Measurements from ENCODE around the gene BCR. TPM values are rescaled to one million over a fixed set of nuclear protein-coding genes. Genes with fewer than 3 reads are reported as not detected.

The BCR gene
- total and polyA plus RNA-seq, 2 donors (not counting 1 experiment from before 2014, with no cell fraction given) = 30.2 to 46.4 TPM

DNA sequence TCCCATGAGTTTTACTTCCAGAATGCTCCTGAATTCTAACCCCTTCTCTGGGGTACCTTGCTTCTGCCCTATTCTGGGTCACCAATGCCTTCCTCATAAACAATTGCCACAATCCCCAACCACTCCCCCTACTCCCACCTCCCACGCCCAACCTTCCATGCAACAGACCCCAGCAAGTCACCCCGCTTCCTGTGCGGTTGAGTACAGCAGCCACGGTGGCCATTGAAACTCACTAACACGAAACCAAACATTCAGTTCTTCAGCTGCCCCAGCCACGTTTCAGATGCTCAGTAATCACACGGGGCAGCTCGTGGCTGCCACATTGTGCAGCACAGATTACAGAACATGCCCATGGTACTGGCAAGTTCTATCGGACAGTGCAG, 3.7 kb upstream of the BCR start:
- Histone ChIP-seq H4K20me1 (ENCODE audit: control insufficient read depth, insufficient read depth, low read length, poor library complexity, severe bottlenecking) (peaks cover 4% of the 10 kb centered on the region), H3K4me1 (ENCODE audit: control insufficient read depth in 2 of 2, insufficient read depth in 2 of 2, low read length in 2 of 2) (peaks cover 21 to 38% of the 10 kb centered on the region in 2 donors), H3K27ac (ENCODE audit: low read length in 2 of 2) (no peak overlapping the region), H3K36me3 (replicated peaks in 1 of 2; ENCODE audit: control extremely low read depth in 1 of 2, control insufficient read depth in 1 of 2, extremely low read depth in 1 of 2, insufficient read depth in 2 of 2, low read length in 1 of 2) (no peaks in the 10 kb centered on the region), H2AFZ (ENCODE audit: insufficient read depth, low read depth, low read length, poor library complexity, severe bottlenecking) (no peak overlapping the region), H3K9ac (ENCODE audit: low read length) (no peak overlapping the region), H3K4me3 (ENCODE audit: control extremely low read depth in 1 of 5, extremely low read depth in 1 of 5, insufficient read depth in 1 of 5, low read depth in 2 of 5, low read length in 4 of 5) (no peak overlapping the region), H3K4me2 (replicated peaks; ENCODE audit: low read depth, low read length, poor library complexity, severe bottlenecking) (no peak overlapping the region), H3K27me3 (replicated peaks in 1 of 4; ENCODE audit: control extremely low read depth in 1 of 4, control insufficient read depth in 3 of 4, insufficient read depth in 4 of 4, low read length in 3 of 4) (peaks cover 0 to 4% (median under 1%) of the 10 kb centered on the region in 4 experiments), H3K79me2 (ENCODE audit: control insufficient read depth, insufficient read depth, low read length) (peaks cover 7% of the 10 kb centered on the region), H3K9me3 (ENCODE audit: control extremely low read depth in 1 of 3, control insufficient read depth in 2 of 3, insufficient read depth in 1 of 3, low read length in 2 of 3) (peaks cover 0 to 18% (median 10%) of the 10 kb centered on the region in 3 donors)
- no peak for ATAC-seq (ENCODE audit: low read depth)
- Mint-ChIP-seq H3K27me3 (no peaks in the 10 kb centered on the region), H3K9me3 (ENCODE audit: insufficient read depth) (no peaks in the 10 kb centered on the region), H3K4me1 (peaks cover 28% of the 10 kb centered on the region), H3K27ac (no peak overlapping the region), H3K4me3 (no peak overlapping the region)
- 83% methylated on average over 9 of the region's 9 CpGs for WGBS (ENCODE audit: insufficient coverage)
- POLR2A ChIA-PET = no interaction called here
- intact Hi-C loops (cut with micrococcal nuclease) = loop anchor here (5.0 kb wide), 1 partner anchor 211 kb away; no protein-coding TSS in a partner anchor
- no peak for DNase-seq
- CTCF ChIA-PET = interaction anchor here (0.8 to 16.5 kb wide), 15 partner anchors 10 to 219 kb away, joined by 3 to 494 read pairs (median 7); no protein-coding TSS in a partner anchor
- TF ChIP-seq EZH2 (IDR thresholded peaks at IDR 0.05; ENCODE audit: borderline replicate concordance, insufficient read depth, low read depth, low read length, poor library complexity, severe bottlenecking) = no peak
- TF ChIP-seq, protein P1, sequence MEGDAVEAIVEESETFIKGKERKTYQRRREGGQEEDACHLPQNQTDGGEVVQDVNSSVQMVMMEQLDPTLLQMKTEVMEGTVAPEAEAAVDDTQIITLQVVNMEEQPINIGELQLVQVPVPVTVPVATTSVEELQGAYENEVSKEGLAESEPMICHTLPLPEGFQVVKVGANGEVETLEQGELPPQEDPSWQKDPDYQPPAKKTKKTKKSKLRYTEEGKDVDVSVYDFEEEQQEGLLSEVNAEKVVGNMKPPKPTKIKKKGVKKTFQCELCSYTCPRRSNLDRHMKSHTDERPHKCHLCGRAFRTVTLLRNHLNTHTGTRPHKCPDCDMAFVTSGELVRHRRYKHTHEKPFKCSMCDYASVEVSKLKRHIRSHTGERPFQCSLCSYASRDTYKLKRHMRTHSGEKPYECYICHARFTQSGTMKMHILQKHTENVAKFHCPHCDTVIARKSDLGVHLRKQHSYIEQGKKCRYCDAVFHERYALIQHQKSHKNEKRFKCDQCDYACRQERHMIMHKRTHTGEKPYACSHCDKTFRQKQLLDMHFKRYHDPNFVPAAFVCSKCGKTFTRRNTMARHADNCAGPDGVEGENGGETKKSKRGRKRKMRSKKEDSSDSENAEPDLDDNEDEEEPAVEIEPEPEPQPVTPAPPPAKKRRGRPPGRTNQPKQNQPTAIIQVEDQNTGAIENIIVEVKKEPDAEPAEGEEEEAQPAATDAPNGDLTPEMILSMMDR (IDR thresholded peaks at IDR 0.05) = no peak

DNA sequence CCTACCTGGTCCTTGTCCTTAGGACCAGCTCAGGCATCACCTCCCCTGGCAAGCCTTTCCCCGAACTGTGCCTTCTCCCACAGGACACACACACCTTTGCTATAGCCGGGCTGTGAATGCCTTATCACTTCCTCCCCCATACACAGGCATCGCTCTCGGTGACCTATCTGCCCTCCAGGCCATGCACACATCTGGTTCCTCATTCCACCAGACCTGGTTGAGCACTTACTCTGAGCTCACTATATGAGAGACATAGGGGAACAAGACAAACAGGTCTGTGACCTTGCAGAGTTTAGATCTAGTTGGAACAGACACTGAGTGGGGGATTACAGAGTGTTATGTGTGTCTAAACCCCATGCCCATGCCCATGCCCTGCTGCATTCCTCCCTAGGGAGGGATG, 3.1 kb upstream of the BCR start:
- Histone ChIP-seq H2AFZ (ENCODE audit: insufficient read depth, low read depth, low read length, poor library complexity, severe bottlenecking) (no peak overlapping the region), H3K9me3 (ENCODE audit: control extremely low read depth in 1 of 3, control insufficient read depth in 2 of 3, insufficient read depth in 1 of 3, low read length in 2 of 3) (peaks cover 0 to 18% (median 10%) of the 10 kb centered on the region in 3 donors), H3K4me3 (ENCODE audit: control extremely low read depth in 1 of 5, extremely low read depth in 1 of 5, insufficient read depth in 1 of 5, low read depth in 2 of 5, low read length in 4 of 5) (no peak overlapping the region), H3K27me3 (replicated peaks in 1 of 4; ENCODE audit: control extremely low read depth in 1 of 4, control insufficient read depth in 3 of 4, insufficient read depth in 4 of 4, low read length in 3 of 4) (peaks cover 0 to 10% (median 3%) of the 10 kb centered on the region in 4 experiments), H3K36me3 (replicated peaks in 1 of 2; ENCODE audit: control extremely low read depth in 1 of 2, control insufficient read depth in 1 of 2, extremely low read depth in 1 of 2, insufficient read depth in 2 of 2, low read length in 1 of 2) (no peaks in the 10 kb centered on the region), H3K27ac (ENCODE audit: low read length in 2 of 2) (no peak overlapping the region), H3K4me2 (replicated peaks; ENCODE audit: low read depth, low read length, poor library complexity, severe bottlenecking) (no peak overlapping the region), H4K20me1 (ENCODE audit: control insufficient read depth, insufficient read depth, low read length, poor library complexity, severe bottlenecking) (peaks cover 9% of the 10 kb centered on the region), H3K79me2 (ENCODE audit: control insufficient read depth, insufficient read depth, low read length) (peaks cover 13% of the 10 kb centered on the region), H3K9ac (ENCODE audit: low read length) (no peak overlapping the region), H3K4me1 (ENCODE audit: control insufficient read depth in 2 of 2, insufficient read depth in 2 of 2, low read length in 2 of 2) (peaks cover 26 to 43% of the 10 kb centered on the region in 2 donors)
- no peaks in the 10 kb centered on the region for H3K9me3 Mint-ChIP-seq (ENCODE audit: insufficient read depth)
- no peak overlapping the region for H3K27ac Mint-ChIP-seq
- H3K4me3 Mint-ChIP-seq = no peak overlapping the region
- 33% methylated on average over 3 of the region's 4 CpGs for WGBS (ENCODE audit: insufficient coverage)
- DNase-seq (no peak), ATAC-seq (ENCODE audit: low read depth) (no peak)
- TF ChIP-seq, protein P1 (IDR thresholded peaks at IDR 0.05) = no peak
- TF ChIP-seq EZH2 (IDR thresholded peaks at IDR 0.05; ENCODE audit: borderline replicate concordance, insufficient read depth, low read depth, low read length, poor library complexity, severe bottlenecking) = no peak
- peaks cover 3% of the 10 kb centered on the region for H3K27me3 Mint-ChIP-seq
- ChIA-PET CTCF (interaction anchor here (0.6 to 16.5 kb wide), 17 partner anchors 9 to 362 kb away, joined by 3 to 494 read pairs (median 4); partner anchors contain the start of gene RAB36), POLR2A (interaction anchor here (0.6 kb wide), 1 partner anchor 15 kb away, joined by 3 read pairs; no protein-coding TSS in a partner anchor)
- peaks cover 33% of the 10 kb centered on the region for H3K4me1 Mint-ChIP-seq
- intact Hi-C loops (cut with micrococcal nuclease) = loop anchor here (5.0 kb wide), 1 partner anchor 210 kb away; no protein-coding TSS in a partner anchor

Measured in B cell (primary cell).